A673 (cell line): ENCODE measurements around the gene ANKRD34A.

Experiments used
- EZH2 ChIP-seq: fragments of 200-600 bp; sonication (generic); IDR thresholded peaks from 2 replicates; pipeline ENCODE4 v1.6.1; 2017; ENCODE audit warnings: borderline replicate concordance, low read depth, mild to moderate bottlenecking, mixed read lengths, antibody characterized with exemption, low read length; ENCODE audit not compliant: poor library complexity, severe bottlenecking
- TF ChIP-seq, protein P1 (sequence below): fragments of 300-800, 200-600 bp; sonication (generic); conservative IDR thresholded peaks from 2 replicates; pipeline ENCODE4 v1.5.1; 2017; ENCODE audit warnings: low read depth, mild to moderate bottlenecking, antibody characterized with exemption, low read length, moderate library complexity, mixed read lengths

DNA sequence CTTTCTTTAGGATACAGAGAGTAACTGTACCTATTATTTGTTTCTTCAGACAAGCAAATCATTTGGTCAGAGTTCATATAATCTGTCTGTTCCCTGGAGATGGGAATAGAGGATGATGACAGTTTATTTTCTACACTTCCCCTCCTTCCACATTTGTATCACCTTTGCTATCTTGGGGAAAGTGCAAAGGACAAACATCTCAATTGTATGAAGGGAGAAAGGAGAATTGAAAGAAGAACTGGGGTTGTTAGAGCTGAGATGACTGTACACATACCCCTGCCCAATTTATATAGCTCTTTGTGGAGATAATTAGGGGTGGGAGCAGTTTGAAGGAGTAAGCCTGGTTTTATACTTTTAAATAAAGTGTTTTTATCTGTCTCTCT is 14.1 kb upstream of the ANKRD34A start:
- TF ChIP-seq, protein P1, sequence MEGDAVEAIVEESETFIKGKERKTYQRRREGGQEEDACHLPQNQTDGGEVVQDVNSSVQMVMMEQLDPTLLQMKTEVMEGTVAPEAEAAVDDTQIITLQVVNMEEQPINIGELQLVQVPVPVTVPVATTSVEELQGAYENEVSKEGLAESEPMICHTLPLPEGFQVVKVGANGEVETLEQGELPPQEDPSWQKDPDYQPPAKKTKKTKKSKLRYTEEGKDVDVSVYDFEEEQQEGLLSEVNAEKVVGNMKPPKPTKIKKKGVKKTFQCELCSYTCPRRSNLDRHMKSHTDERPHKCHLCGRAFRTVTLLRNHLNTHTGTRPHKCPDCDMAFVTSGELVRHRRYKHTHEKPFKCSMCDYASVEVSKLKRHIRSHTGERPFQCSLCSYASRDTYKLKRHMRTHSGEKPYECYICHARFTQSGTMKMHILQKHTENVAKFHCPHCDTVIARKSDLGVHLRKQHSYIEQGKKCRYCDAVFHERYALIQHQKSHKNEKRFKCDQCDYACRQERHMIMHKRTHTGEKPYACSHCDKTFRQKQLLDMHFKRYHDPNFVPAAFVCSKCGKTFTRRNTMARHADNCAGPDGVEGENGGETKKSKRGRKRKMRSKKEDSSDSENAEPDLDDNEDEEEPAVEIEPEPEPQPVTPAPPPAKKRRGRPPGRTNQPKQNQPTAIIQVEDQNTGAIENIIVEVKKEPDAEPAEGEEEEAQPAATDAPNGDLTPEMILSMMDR = no peak
- TF ChIP-seq EZH2 = no peak
